HK-2 (cell line): Measurements from ENCODE around the gene SERPINB8.
"Not testable (repeated sequence)": the region's sequence is repeated elsewhere in the genome, so short reads cannot be mapped to it uniquely, and the experiment has no call there.

Experiments used
- DNase-seq: peaks from one replicate; pipeline ENCODE4 v3.0.0-alpha.2; 2018; ENCODE audit not compliant: unreplicated experiment

Gene SERPINB8, protein sequence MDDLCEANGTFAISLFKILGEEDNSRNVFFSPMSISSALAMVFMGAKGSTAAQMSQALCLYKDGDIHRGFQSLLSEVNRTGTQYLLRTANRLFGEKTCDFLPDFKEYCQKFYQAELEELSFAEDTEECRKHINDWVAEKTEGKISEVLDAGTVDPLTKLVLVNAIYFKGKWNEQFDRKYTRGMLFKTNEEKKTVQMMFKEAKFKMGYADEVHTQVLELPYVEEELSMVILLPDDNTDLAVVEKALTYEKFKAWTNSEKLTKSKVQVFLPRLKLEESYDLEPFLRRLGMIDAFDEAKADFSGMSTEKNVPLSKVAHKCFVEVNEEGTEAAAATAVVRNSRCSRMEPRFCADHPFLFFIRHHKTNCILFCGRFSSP

DNA sequence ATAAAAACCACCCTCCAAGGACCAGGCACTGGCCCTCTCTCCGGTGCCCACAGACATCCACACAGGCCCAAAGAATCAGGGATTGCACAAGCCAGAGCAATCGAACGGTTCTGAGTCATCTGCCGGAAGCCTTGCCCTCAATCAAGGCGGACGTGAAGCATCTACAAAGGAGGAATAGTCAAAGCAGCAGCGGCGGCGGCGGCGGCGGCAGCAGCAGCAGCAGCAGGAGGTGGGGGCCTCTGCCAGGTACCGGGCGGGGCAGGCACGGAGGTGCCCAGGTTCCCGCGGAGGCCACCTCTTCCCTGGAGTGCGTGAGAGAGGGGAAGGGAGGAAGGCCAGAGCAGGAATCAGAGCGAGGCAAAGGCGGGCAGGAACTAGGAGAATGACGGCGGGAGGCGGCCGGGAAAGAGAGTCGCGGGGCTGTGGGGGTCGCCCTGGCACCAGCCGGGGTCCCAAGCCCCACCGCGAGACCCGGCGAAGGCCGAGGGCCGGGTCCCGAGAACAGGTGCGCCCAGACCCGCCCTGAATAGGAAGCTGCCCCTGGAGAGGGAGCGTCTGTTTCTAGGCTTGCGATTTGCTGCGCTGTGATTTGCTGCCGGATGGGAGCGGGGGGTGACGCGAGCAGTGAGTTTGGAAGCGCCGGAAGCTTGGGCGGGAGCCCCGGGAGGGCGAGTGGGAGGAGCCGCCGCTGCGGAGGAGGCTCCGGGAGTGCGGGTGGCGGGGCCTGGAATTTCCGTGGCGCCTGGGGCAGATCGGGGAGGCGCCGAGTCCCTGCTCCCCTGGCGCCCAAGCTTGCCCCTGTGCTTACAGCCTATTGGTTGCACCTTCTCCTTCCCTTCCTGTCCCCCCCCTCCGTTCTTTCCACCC, at the start of gene SERPINB8:
TSS of gene SERPINB8 (plus strand) at position 140 of the 867 bp plus-strand sequence. CDS start 8,228 bp downstream, outside the sequence.
- peak; percentile 90 for DNase-seq

DNA sequence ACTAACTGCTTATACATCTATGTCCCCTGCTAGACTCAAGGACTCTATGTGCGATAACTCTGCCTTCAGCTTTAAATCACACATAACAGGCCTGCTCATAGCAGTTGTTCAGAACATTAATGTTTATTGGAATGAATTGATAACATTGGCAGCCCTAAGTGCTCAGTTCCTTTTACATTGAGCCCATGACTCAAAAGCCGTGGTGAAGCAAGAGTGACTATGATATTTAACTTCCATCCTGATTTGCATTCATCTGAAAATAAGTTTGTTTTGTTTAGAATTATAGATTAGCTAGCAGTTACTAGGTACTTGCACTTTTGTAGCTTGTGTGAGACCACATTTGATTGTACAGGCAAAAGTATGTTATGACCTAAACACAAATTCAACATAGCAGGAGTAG, 47.8 kb upstream of the SERPINB8 start:
- DNase-seq: no peak

DNA sequence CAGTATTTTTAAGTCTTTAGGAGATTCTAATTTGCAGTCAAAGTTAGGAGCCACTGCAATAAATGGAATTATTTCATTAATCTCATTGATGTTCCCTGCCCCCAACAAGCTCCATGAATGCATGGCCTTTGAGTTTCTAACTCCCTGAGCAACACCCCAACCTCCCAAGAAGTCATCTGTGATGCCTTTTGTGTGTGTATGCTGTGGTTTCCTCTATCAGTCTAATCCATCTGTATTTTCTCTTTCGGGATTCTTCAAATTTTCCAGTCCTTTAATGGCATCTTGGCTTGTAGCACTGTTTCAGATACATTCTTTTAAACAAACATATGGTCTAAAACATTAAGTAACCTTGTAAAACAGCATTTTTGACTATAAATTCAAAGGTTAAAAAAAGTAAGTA, 45.3 kb upstream of the SERPINB8 start:
- DNase-seq: no peak

DNA sequence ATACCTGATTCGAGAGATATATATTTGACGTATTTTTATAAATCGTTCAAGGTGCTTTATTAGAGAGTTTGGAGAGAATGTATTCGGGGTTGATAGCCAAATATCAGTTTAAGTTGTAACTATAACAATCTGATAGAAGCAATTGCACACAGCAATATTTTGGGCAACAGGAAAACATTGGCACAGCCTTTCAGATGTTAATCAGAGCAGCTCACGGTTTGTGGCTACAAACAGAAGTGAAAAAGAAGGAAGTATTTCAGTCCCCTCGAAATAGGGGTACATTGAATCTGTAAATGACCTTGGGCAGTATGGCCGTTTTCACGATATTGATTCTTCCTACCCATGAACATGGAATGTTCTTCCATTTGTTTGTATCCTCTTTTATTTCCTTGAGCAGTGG, 41.5 kb upstream of the SERPINB8 start:
- DNase-seq: no peak

DNA sequence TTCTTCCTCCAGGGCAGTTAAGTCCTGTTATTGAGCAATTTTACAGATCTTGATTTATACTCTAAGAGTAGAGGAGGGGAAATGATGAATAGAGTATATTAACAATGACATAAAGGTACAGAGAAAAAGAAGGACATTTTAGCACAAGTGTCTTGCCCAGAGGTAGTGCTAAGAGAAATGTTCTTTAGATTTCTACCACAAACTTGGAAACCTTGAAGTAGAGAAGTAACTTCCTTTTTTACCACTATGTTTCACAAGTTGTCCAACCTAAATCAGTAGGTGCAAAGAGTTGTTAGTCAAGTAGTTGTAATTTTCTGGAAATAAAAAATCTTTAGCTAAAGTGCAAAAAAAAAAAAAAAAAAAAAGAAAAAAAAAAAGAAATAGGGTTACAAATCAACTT, 40.5 kb upstream of the SERPINB8 start:
- DNase-seq: not testable (repeated sequence)

DNA sequence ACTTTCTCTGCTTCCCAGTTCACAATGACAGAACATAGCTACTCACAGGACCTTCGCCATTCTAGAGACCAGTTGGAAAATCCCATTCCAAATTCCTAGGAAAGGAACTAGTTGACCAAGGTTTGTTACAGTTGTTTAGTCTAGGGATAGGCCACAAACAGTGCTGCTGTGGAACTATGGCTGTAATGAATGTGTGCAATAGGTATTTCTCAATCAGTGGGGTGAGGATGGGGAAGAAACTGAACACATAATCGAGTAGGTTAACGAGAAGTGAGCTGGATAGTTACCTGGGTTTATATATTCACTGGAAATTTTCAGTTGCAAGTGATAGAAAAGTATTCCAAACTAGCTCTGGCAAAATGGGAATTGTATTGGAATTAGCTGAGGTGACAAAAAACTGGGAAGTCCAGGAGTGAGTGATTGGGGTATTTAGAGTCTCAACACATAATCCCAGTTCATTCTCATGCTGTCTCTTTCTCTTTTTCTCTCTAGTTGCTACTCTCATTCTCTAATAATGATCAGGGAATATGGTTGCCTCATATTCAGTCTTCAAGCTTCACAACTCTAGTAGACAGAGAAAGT, 39.0 kb upstream of the SERPINB8 start:
- DNase-seq: no peak

DNA sequence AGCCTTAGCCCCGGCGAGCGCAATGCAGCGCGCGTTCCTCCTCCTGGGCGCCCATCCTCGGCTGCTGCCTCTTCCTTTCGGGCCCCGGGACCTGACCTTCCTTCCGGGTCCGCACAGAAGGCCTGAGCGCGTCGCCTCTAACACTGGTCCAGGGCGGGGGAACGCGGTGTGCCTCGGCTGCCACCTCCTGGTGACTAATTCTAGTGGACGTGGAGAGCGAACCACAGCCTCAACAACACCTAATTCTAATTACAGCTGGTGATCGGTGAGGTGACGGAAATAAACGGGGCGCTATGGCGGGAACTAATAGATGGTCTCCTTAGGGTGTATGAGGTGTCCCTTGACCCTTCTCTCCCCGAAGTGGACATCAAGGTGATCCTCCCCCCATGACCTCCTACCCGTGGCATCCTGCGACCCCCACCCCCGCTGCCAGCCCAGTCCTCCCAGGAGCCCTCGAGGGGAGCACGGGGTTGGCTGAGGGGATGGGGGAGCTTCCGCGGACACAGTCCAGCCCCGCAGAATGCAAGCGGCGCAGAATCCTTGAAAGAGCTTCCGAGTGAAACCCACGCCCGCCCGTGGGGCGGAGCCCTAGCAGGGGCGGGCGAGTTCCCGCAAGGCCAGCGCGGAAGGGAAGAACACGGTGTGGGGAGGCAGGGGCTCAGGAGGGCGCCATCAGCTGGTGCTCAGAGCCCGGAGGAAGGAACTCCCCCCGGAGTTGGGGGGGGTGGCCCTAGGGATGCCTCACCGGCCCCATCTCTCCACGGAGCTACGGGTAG, 33.5 kb upstream of the SERPINB8 start:
- DNase-seq: peak; percentile 71

DNA sequence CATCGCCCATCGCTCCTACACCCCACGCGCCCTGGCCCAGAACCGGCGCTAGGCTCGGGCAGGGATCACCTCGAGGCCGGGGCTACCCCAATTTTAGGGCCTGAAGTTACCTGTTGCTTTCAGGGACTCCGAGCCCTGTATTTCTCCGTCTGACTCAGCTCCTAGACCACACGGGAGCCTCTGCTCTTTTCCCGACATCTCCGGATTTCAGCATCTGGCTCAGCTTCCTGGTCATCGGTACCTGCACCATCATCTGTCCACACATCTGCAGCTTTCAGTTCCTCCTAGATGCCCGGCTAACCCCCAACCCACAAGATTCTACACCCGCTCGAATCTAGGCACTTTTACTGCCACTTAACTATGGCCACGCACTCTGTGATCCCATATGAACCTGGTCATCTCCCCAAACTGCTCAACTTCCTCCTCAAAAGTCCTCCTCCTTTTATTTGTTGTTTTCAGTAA, 32.9 kb upstream of the SERPINB8 start:
- no peak for DNase-seq

DNA sequence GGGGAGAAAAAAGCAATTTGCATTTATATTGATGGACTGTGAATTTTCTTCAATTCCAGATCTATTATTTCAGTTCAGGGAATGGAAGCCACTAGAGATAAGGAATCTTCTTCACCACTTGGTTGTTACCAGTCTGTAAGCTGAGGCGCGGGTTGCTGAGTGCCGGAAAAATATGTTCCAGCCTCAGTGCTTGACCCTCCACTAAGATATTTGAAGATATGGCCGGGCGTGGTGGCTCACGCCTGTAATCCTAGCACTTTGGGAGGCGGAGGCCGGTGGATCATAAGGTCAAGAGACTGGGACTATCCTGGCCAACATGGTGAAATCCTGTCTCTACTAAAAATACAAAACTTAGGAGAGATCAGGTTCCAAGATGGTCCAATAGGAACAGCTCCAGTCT, 29.9 kb upstream of the SERPINB8 start:
- no peak for DNase-seq

DNA sequence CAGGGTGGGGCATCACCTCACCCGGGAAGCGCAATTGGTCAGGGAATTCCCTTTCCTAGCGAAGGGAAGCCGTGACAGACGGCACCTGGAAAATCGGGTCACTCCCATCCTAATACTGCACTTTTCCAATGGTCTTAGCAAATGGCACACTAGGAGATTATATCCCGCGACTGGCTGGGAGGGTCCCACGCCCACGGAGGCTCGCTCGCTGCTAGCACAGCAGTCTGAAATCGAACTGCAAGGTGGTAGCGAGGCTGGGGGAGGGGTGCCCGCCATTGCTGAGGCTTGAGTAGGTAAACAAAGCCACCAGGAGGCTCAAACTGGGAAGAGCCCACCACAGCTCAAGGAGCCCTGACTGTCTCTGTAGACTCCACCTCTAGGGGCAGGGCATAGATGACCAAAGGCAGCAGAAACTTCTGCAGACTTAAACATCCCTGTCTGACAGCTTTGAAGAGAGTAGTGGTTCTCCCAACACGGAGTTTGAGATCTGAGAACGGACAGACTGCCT, 29.3 kb upstream of the SERPINB8 start:
- not testable (repeated sequence) for DNase-seq

DNA sequence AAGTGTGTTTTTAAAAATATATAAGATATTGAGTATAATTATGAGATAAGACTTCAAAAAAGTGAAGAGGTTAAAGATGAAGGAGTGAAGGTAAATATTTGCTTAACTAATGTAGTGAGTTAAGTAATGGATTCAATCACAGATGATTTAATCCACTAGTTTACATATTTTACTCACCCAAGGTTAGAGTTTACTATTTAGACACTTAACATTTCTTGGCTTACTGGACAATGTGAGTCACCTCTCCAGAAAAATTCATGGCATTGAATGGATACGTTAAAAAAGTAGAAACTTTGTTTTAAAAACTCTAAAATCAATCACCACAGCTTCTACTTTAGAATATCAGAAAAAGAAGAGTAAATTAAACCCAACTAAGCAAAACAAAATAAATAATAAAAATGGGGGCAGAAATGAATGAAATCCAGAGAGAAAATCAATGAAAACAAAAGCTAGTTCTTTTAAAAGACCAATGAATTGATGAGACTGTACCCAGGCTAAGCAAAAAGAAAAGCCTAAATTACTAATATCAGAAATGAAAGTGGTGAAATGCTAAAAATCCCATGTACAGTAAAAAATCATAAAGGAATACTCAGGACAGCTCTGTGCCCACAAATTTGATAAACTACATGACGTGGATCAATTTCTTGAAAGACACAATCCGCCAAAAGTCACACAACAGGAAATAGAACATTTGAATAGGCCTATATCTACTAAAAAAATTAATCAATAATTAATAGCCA, 22.7 kb upstream of the SERPINB8 start:
- DNase-seq: no peak

DNA sequence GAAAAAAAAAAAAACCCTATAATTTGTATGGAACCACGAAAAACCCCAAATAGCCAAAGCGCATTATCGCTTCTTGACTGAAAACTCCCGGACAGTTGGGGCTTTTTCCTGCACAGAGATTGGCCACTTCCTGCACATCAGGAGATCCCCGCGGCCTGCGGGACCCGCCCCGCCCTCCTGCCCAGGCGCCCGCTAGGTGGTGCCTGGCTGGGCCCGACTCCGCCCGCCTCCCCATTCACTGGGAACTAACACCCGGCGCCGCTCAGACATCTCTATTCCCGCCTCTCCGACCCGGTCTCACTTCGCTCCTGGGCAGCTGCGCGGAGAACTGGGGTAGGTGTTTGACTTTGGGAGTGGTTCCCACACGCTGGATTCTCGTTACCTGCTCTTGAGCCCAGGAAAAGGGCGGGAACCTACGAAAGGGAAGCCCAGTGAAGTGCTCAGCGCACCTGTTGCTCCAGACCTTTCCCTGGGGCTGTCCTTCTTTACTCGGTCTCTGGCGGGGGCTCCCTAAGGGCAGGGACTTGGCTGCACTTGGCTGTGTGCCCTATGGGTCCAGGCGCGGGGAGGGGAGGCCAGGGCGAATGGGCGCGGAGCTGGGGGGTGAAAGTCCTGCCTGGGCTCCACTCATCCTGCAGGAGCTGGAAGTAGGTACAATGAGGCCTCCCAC, 20.7 kb upstream of the SERPINB8 start, which contains the start of gene HMSD:
TSS of gene HMSD (plus strand) at position 234 of the 670 bp plus-strand sequence. CDS start 4,155 bp downstream, outside the sequence.
- DNase-seq: peak; percentile 28

DNA sequence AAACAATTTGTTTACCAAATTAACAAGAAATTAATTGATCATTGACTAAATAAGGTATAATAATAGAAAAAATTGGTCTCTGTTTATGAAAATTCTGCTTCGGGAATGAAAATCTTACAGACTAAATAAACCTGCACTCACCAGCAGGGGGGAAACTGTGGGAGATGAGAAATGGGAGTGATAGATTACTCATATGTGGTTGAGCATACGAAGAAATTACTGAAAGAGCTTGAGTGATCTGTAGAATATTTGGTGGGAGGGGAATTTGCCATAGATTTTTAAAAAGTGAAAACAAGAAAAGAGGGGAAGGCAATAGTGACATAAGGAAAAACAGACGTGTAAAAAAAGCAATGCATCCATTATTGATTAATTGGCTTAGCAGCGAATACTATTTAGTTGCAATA, 18.6 kb upstream of the SERPINB8 start:
- DNase-seq: no peak

DNA sequence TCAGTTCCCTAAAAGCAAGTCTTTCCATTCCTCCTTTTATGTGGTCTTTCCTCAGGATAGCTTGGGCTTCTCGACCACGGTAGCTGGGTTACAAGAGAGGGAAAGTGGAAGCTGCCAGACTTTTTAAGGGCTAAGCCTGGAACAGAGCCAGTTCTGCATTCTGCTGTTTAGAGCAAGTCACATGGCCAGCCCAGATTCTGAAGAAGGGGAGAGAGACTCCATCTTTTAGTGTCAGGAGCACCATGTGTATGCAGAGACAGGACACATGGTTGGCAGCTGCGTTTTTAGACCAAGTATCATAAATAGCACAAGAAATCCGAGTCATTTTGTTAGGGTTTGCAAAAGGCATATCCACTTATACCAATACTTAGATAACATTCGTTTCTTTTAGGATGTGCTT, 16.1 kb upstream of the SERPINB8 start:
- DNase-seq: no peak

DNA sequence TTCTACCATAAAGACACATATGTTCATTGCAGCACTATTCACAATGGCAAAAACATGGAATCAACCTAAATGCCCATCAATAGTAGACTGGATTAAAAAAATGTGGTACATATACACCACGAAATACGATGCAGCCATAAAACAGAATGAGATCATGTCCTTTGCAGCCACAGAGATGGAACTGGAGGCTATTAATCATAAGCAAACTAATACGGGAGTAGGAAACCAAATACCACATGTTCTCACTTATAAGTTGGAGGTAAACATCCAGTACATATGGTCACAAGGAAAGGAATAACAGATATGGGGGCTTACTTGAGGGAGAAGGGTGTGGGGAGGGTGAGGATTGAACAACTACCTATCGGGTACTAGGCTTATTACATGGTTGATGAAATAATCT, 13.1 kb upstream of the SERPINB8 start:
- no peak for DNase-seq

DNA sequence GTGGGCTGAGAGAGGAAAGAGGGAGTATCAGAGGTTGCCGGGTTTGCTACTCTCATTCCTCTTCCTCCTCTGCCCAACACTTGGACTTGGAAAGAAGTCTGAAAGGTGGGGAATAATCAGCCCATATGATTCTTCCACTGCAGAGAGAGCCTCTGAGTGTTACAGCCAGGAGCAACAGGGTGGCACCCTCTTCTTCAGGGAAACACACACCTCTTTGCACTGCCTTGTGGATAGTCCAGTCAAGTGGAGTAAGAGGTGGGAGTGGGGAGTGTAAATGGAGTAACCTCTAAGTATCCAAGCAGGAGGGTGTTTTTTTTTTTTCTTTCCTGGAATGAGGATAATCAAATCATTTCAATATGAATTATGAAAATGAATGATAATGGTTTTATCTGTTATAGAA, 9.0 kb upstream of the SERPINB8 start:
- DNase-seq: no peak

DNA sequence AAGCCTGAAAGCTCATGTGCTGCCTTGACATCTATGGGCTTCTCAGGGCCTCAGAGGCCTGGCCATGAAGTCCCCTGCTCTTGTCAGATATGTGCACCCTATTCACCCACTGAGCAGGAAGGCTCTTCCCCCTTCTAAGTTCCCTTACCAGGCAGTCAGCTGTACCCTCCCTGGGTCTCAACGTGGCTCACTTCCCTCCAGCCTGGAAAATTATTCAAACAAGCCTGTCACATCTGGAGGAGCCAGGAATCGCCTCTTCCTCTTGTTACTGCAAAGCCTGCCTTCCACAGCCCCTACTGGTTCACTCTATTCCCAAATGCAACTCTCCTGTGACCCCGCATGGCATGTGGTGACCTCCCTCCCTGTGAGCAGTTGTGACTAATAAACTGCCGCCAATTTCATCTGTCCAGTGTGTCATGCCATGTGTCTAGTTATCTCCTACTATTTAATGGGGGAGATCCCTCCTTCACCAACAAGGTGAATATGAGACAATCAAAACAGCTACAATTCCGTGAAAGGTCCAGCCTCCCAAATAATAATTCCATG, 8.4 kb upstream of the SERPINB8 start:
- no peak for DNase-seq

DNA sequence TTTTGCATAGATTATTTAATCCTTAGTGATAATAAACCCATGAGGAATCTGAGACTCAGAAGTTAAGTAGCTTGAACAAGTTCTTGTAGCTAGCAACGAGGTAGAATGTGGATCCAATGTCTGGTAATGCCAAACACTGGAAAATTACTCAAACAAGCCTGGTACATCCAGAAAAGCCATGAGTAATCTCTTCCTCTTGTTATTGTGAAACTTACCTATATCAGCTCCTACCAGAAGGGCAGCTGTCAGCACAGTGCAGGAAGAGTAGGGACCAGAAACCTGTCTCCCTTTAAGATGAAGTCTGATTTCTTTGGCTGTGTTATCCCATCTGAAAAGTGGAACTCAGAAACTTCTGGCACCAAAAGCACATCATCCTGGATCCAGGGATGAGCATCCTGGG, 7.7 kb upstream of the SERPINB8 start:
- no peak for DNase-seq

DNA sequence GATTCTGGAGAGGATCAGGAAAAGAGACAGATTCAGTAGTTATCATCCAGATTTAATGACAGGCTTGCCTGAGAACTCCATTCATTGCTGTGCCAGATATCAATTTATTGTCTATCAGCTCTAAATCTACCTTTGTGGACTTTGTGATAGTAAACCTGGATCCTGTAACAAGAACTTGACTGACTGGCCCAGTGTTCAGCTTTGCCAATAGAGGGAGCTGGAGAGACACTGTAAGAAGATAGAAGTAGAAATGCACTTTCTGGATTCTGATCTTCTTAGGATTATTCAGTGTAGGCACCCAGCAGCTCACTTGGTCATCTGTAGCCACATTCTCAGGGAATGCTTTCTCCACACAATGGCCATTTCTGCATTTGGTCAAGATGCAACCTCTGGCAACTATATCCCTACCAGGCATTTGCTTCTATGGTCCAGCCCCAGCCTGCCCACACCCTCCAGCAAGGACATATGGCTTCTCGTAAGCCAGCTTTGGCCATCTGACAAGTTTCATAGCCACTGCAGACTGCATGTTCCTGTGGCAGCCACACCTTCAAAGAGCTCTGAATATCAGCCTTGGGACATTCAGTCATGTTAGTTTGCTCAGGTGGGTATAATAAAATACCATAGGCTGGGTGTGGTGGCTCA, 6.1 kb upstream of the SERPINB8 start:
- DNase-seq: peak; percentile 8
